IMR-90 (cell line): ENCODE data around the gene PPFIA1. TPM values are rescaled to one million over a fixed set of nuclear protein-coding genes. Genes with fewer than 3 reads are reported as not detected.

ENCODE experiments used
- ATAC-seq: fragments of 200-7000 bp; cut with Tn5 transposase; 2 replicates; pipeline ENCODE4 v1.9.1; 2020; ENCODE audit warnings: low read depth, mild to moderate bottlenecking, moderate library complexity
- BruUV-seq: library from RNA; stranded (reverse); fragments of 400-500 nt; replicated peaks from 2 replicates; lab custom pipeline; 2021; lab: Mats Ljungman, UMichigan
- CTCF ChIA-PET: fragments of 300-600 bp; formaldehyde crosslinking; extraction: SDS; loops from one replicate; lab custom pipeline; 2021; ENCODE audit warnings: antibody characterized with exemption; lab: Yijun Ruan, JAX
- POLR2A ChIA-PET: fragments of 300-600 bp; sonication (Branson Sonifier 250); formaldehyde crosslinking; loops from one replicate; lab custom pipeline; 2022; ENCODE audit warnings: antibody characterized with exemption; ENCODE audit not compliant: unreplicated experiment; lab: Charles Lee
- DNase-seq: peaks from one replicate; pipeline ENCODE4 v3.0.0; 2013
- H2AFZ ChIP-seq: replicated peaks from 2 replicates; pipeline ENCODE3; 2013; ENCODE audit warnings: low read length, mild to moderate bottlenecking; ENCODE audit not compliant: poor library complexity
- H2AK5ac ChIP-seq: 2 replicates; pipeline ENCODE4 v1.6.1; 2013; ENCODE audit warnings: low read depth, low read length, inconsistent platforms
- H2AK9ac ChIP-seq: replicated peaks from 2 replicates; pipeline ENCODE3; 2013; ENCODE audit warnings: mild to moderate bottlenecking, low read depth, low read length, moderate library complexity; ENCODE audit not compliant: poor library complexity
- H2BK120ac ChIP-seq: 2 replicates; pipeline ENCODE4 v1.6.1; 2013; ENCODE audit warnings: low read depth, low read length, inconsistent platforms
- H2BK15ac ChIP-seq: 3 replicates; pipeline ENCODE4 v1.6.1; 2013; ENCODE audit warnings: low read depth, low read length, inconsistent platforms
- H2BK20ac ChIP-seq: 2 replicates; pipeline ENCODE4 v1.6.1; 2013; ENCODE audit warnings: low read depth, mild to moderate bottlenecking, inconsistent platforms, low read length, moderate library complexity
- H2BK5ac ChIP-seq: 2 replicates; pipeline ENCODE4 v1.6.1; 2013; ENCODE audit warnings: mild to moderate bottlenecking, low read depth, low read length, inconsistent platforms; ENCODE audit not compliant: poor library complexity, severe bottlenecking
- H3K14ac ChIP-seq: replicated peaks from 2 replicates; pipeline ENCODE4 v1.6.1; 2013; ENCODE audit warnings: low read depth, low read length, inconsistent platforms
- H3K18ac ChIP-seq: 2 replicates; pipeline ENCODE4 v1.6.1; 2013; ENCODE audit warnings: low read depth, low read length, control low read depth
- H3K23ac ChIP-seq: 2 replicates; pipeline ENCODE4 v1.6.1; 2013; ENCODE audit warnings: low read depth, low read length, inconsistent platforms
- H3K27ac ChIP-seq: 2 replicates; pipeline ENCODE4 v1.5.1; 2013; ENCODE audit warnings: mild to moderate bottlenecking, control low read depth, low read length; ENCODE audit not compliant: insufficient read depth
- H3K27me3 ChIP-seq: 2 replicates; pipeline ENCODE4 v1.6.1; 2013; ENCODE audit warnings: low read length; ENCODE audit not compliant: control insufficient read depth, insufficient read depth
- H3K36me3 ChIP-seq: 2 replicates; pipeline ENCODE4 v1.6.1; 2013; ENCODE audit warnings: low read length, mixed read lengths; ENCODE audit not compliant: control insufficient read depth, insufficient read depth
- H3K4ac ChIP-seq: 2 replicates; pipeline ENCODE4 v1.6.1; 2013; ENCODE audit warnings: low read depth, low read length, inconsistent platforms
- H3K4me1 ChIP-seq: 2 replicates; pipeline ENCODE4 v1.6.1; 2013; ENCODE audit warnings: low read length, mixed read lengths; ENCODE audit not compliant: control insufficient read depth, insufficient read depth
- H3K4me2 ChIP-seq: 2 replicates; pipeline ENCODE4 v1.6.1; 2013; ENCODE audit warnings: low read depth, mild to moderate bottlenecking, control low read depth, low read length, moderate library complexity
- H3K4me3 ChIP-seq: 2 replicates; pipeline ENCODE4 v1.5.1; 2013; ENCODE audit warnings: low read depth, mild to moderate bottlenecking, control low read depth, low read length, moderate library complexity; ENCODE audit not compliant: insufficient read depth
- H3K56ac ChIP-seq: 2 replicates; pipeline ENCODE4 v1.6.1; 2013; ENCODE audit warnings: low read length, inconsistent platforms; ENCODE audit not compliant: insufficient read depth; ENCODE audit errors: extremely low read depth
- H3K79me1 ChIP-seq, 2 experiments: 2 replicates each; pipeline ENCODE4 v1.6.1; 2013; ENCODE audit warnings: low read length in 2 of 2, inconsistent platforms in 1 of 2, low read depth in 1 of 2
- H3K9ac ChIP-seq: 2 replicates; pipeline ENCODE4 v1.6.1; 2013; ENCODE audit warnings: low read depth, low read length, control low read depth
- H3K9me1 ChIP-seq: 2 replicates; pipeline ENCODE4 v1.6.1; 2013; ENCODE audit warnings: low read length, inconsistent platforms; ENCODE audit not compliant: insufficient read depth
- H3K9me3 ChIP-seq: 2 replicates; pipeline ENCODE4 v1.6.1; 2013; ENCODE audit warnings: low read length; ENCODE audit not compliant: control insufficient read depth, insufficient read depth
- H4K20me1 ChIP-seq: 2 replicates; pipeline ENCODE4 v1.6.1; 2013; ENCODE audit warnings: low read length, inconsistent platforms; ENCODE audit not compliant: insufficient read depth
- H4K5ac ChIP-seq: 2 replicates; pipeline ENCODE4 v1.6.1; 2013; ENCODE audit warnings: mild to moderate bottlenecking, low read depth, low read length, control low read depth
- H4K8ac ChIP-seq, 2 experiments: 2 replicates each; pipeline ENCODE4 v1.6.1; 2013; ENCODE audit warnings: low read depth in 2 of 2, low read length in 2 of 2, control low read depth in 1 of 2, inconsistent platforms in 1 of 2
- H4K91ac ChIP-seq: 2 replicates; pipeline ENCODE4 v1.6.1; 2013; ENCODE audit warnings: low read depth, low read length, inconsistent platforms; ENCODE audit not compliant: insufficient read depth
- MAFK ChIP-seq: IDR thresholded peaks from 2 replicates; pipeline ENCODE4 v1.6.1; 2012; ENCODE audit warnings: low read depth, low read length, improper control_type of control experiment
- MXI1 ChIP-seq: IDR thresholded peaks from 2 replicates; pipeline ENCODE4 v1.6.1; 2012; ENCODE audit warnings: low read depth, mild to moderate bottlenecking, low read length, moderate library complexity, borderline replicate concordance
- USF2 ChIP-seq: fragments of 150-350 bp; IDR thresholded peaks from 2 replicates; pipeline ENCODE4 v1.6.1; 2017; ENCODE audit warnings: mild to moderate bottlenecking, antibody characterized with exemption, low read length, low read depth
- WGBS, 2 experiments: methylation state at CpG; one replicate each; pipeline versions ENCODE4 v1.1.5 to v1.1.7; 2013; ENCODE audit warnings: missing lambda C conversion rate in 2 of 2; ENCODE audit not compliant: insufficient read length in 1 of 2; ENCODE audit errors: extremely low coverage in 2 of 2; 5-methylcytosine and 5-hydroxymethylcytosine counted together
- dilution Hi-C: fragments of 300-500 bp; cut with HindIII; formaldehyde crosslinking; loops from one replicate; pipeline ENCODE4 v1.14.3; 2018; ENCODE audit warnings: low sequenced_read_pairs; ENCODE audit not compliant: unreplicated experiment
- in situ Hi-C: fragments of 300-500 bp; cut with MboI; formaldehyde crosslinking; loops from 3 replicates; pipeline ENCODE4 v1.14.3; 2019; ENCODE audit warnings: low sequenced_read_pairs, inconsistent platforms, mixed read lengths
- intact Hi-C: fragments of 100-400 bp; cut with micrococcal nuclease; formaldehyde crosslinking; loops from 2 replicates; pipeline ENCODE4 v1.10.0; 2022
- polyA plus RNA-seq, 3 experiments: library from polyadenylated mRNA; depleted of rRNA; stranded (reverse); fragments of >200 nt; gene quantifications; 2 replicates each; pipeline ENCODE4 v1.2.3, GENCODE V29; 2012; ENCODE audit warnings: low replicate concordance in 1 of 3
- total RNA-seq: library from RNA; depleted of rRNA; stranded (reverse); fragments of >200 nt; gene quantifications from 2 replicates; pipeline ENCODE4 v1.2.3, GENCODE V29; 2012
- TF ChIP-seq, protein P1 (sequence below): conservative IDR thresholded peaks from 2 replicates; pipeline ENCODE4 v1.5.1; 2012; ENCODE audit warnings: mild to moderate bottlenecking, low read depth, low read length, improper control_type of control experiment

Gene PPFIA1
- total and polyA plus RNA-seq, 2 of the 4 experiments (the other 2 are of a cell fraction) = 25.6 to 37.2 TPM

DNA sequence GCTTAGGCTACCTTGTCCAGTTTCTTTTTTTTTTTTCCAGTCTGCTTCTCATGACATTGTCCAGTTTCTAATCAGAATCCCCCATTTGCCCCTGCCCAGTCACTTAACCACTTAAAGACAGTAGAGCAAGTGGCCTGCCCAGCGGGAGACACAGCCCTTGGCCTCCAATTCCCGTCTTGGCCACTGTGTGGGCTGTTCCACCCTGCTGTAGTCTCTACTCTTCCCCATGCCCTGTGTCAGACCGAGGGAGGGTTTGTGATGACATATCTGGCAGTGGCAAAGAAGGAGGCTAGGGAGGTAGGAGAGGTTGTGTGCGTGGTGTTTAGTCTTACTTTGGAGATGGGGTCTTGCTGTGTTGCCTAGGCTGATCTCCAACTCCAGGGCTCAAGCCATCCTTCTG, 11.5 kb downstream of the PPFIA1 start:
- CTCF ChIA-PET = no interaction called here
- H3K27ac ChIP-seq = no peak overlapping the region

More for the DNA sequence above, 11.5 kb downstream of the PPFIA1 start:
- Histone ChIP-seq H2BK5ac (peak overlapping the region; percentile 1), H2BK15ac (peak overlapping the region; percentile 52; the same call in 1 of the 3 replicates), H3K4me1 (peaks cover 5% of the 10 kb centered on the region), H4K91ac (no peak overlapping the region), H3K27me3 (no peaks in the 10 kb centered on the region), H3K4ac (no peak overlapping the region), H4K5ac (no peak overlapping the region), H3K9me3 (no peaks in the 10 kb centered on the region), H2BK120ac (no peak overlapping the region), H3K4me3 (no peak overlapping the region), H2AFZ (no peak overlapping the region), H3K79me1 (peaks cover 40 to 78% of the 10 kb centered on the region in 2 experiments), H2AK9ac (no peak overlapping the region), H2BK20ac (no peak overlapping the region), H3K9ac (no peak overlapping the region), H4K8ac (no peak overlapping the region), H4K20me1 (peaks cover 54% of the 10 kb centered on the region), H3K4me2 (no peak overlapping the region), H3K23ac (no peak overlapping the region), H3K14ac (peak overlapping the region; percentile 52; the same call in 1 of the 2 replicates), H2AK5ac (peak overlapping the region; percentile 57; the same call in 1 of the 2 replicates), H3K36me3 (peaks cover 29% of the 10 kb centered on the region), H3K9me1 (peaks cover 22% of the 10 kb centered on the region), H3K18ac (no peak overlapping the region), H3K56ac (no peak overlapping the region; the same call in 1 of the 2 replicates)
- in situ Hi-C loops = no loop called here
- TF ChIP-seq MXI1 (no peak), USF2 (no peak), MAFK (no peak)
- TF ChIP-seq, protein P1, sequence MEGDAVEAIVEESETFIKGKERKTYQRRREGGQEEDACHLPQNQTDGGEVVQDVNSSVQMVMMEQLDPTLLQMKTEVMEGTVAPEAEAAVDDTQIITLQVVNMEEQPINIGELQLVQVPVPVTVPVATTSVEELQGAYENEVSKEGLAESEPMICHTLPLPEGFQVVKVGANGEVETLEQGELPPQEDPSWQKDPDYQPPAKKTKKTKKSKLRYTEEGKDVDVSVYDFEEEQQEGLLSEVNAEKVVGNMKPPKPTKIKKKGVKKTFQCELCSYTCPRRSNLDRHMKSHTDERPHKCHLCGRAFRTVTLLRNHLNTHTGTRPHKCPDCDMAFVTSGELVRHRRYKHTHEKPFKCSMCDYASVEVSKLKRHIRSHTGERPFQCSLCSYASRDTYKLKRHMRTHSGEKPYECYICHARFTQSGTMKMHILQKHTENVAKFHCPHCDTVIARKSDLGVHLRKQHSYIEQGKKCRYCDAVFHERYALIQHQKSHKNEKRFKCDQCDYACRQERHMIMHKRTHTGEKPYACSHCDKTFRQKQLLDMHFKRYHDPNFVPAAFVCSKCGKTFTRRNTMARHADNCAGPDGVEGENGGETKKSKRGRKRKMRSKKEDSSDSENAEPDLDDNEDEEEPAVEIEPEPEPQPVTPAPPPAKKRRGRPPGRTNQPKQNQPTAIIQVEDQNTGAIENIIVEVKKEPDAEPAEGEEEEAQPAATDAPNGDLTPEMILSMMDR = no peak
- POLR2A ChIA-PET = no interaction called here
- ATAC-seq (no peak), DNase-seq (no peak)
- dilution Hi-C loops = no loop called here
- intact Hi-C loops = no loop called here
- WGBS, 2 experiments = no CpG with 5 or more reads among the region's 4 CpGs
- BruUV-seq = no TSS peak
